Omental fat pad (tissue), 4 donors: ENCODE measurements around the gene CEP95. TPM values are rescaled to one million over a fixed set of nuclear protein-coding genes. Genes with fewer than 3 reads are reported as not detected.

ENCODE experiments used
- ATAC-seq: fragments of 150-250 bp; one replicate; pipeline ENCODE4 v1.9.1; 2016; ENCODE audit warnings: mild to moderate bottlenecking, moderate library complexity; ENCODE audit not compliant: low FRiP score
- DNase-seq: peaks from one replicate; pipeline ENCODE4 v3.0.0-alpha.2; 2019; ENCODE audit warnings: low spot score
- CTCF ChIP-seq, 3 donors: fragments of 450-650 bp; IDR thresholded peaks; one replicate each; pipeline ENCODE4 v1.5.1; 2016 to 2017; ENCODE audit warnings: antibody characterized with exemption in 3 of 3, mild to moderate bottlenecking in 3 of 3, moderate library complexity in 2 of 3
- total RNA-seq, 4 donors: library from RNA; depleted of rRNA; stranded (reverse); fragments of >200 nt; gene quantifications; one replicate each; pipeline ENCODE4 v1.1.0, GENCODE V29; 2016

Gene CEP95
- total RNA-seq, 4 donors from 2014 or later: 30.4 to 60.5 (median 41.3) TPM

DNA sequence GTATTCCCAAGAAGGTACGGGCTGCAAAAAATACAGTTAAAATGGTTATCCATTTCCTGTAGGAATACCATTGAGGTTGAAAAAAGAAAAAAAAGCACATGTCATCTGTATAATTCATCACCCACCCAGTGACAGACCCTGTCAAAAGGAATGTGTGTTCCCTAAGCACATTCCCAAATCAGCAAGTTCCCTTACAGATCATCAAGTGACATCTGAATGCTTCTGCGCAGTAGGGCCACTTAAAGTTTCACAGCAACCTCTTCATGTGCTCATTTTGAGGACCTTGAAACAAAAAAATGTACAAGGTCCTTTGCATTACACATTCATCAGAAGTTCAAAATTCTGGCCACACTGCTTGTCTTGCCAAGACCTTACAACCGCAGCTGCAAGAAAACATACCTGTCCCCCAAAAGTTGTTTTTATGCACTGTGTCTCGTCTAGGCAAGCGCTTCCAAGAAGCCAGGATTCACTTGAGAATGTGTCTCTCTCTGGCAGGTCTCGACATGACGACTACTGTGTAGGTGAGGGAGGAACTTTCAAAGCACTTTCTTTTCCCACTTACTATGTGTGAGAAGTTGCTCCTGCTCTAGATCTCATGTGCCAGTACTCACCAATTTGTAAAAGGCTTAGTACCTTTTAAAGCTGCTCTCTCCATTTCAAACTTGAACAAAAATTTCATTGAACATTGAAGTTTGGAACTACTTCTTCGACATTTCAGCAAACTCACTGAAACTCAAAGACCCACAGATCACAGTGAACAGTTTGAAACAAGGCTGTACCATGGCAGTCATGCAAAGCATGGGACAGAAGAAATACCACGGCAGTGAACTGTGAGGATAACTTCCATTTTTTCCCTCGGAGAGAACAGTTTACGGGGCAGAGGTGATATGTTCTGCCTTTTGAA is 5.7 kb upstream of the CEP95 start:
- no peak for DNase-seq
- TF ChIP-seq CTCF (IDR thresholded peaks at IDR 0.05): no peak
- no peak for ATAC-seq

DNA sequence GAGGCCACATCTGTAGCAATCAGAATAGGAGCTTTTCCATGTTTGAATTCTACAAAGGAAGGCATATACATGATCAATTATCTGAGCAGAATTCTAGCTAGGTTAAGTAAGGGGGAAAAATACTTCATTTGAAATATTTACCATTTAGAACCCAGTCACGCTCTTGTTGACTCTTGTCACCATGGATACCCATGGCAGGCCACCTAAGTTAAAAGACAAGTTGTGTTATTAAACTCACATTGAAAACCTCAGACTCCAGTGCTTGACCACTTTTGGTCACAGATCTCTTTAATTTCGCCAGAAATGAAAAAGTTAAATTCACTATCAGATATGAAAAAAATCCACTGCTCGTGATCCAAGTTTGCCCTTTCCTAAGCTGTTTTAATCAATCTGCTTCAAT is 4.8 kb upstream of the CEP95 start:
- DNase-seq (no peak), ATAC-seq (no peak)
- TF ChIP-seq CTCF (IDR thresholded peaks at IDR 0.05): no peak

GRCh38 chr17:64502809-64503208 is 4.0 kb upstream of the CEP95 start:
- DNase-seq (no peak), ATAC-seq (no peak)
- no peak for TF ChIP-seq CTCF (IDR thresholded peaks at IDR 0.05)

DNA sequence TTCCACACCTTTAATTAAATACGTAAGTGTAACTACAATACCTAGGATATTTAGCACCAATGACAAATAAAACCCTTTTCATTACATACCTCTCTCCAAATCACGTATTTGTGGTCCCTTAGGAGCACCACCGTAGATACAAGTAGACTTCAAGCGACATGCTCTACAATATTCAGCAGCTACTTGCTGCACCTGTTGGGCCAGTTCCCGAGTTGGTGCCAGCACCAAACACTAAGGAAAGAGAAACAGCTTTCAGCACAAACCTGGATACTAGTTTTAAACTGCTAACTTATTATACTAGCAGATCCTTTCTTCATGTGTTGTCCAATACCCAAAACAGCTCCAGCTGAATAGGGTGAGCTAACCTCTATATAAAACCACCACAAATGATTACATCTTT is 3.4 kb upstream of the CEP95 start:
- DNase-seq: no peak
- ATAC-seq: no peak
- no peak for TF ChIP-seq CTCF (IDR thresholded peaks at IDR 0.05)

DNA sequence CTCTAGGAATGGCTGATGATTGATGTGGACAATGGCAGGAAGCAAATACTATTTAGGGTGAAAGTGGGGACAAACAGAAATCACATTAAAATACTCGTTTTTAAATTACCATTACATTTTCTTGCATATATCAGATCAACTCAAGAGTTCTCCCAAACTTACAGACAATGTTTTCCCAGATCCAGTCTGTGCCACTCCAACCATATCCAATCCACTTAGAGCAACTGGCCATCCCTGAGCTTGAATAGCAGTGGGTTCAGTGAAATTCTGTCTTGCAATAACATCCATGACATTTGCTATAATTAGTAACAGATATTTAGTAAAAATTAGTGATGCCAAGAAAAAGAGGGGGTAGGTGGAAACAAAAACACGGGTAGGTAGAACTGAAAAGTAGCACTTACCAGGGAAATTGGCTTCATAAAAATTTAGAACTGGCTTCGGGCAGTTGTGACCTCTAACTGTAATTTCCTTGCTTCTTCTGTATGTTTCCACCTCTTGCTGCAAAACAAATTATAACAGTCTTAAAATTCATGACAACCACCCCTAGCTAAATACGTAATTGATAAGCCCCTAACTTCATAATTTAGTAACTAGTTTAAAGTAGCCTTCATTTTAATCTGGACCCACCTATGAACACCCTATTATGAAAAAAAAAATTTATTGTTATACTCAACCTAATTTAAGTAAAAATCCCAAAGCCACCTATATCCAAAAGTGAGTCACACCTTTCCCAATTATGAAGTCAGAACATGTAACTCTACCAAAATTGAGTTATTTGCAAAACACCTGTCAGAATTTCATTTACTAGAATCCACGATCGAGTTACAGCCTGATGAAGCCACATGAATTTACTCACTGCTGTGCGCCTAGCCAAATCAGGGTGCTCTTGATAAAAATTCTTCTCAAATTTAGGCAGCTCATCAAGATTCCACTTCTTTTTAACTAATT is 2.7 kb upstream of the CEP95 start:
- TF ChIP-seq CTCF (IDR thresholded peaks at IDR 0.05): no peak
- ATAC-seq (no peak), DNase-seq (no peak)

DNA sequence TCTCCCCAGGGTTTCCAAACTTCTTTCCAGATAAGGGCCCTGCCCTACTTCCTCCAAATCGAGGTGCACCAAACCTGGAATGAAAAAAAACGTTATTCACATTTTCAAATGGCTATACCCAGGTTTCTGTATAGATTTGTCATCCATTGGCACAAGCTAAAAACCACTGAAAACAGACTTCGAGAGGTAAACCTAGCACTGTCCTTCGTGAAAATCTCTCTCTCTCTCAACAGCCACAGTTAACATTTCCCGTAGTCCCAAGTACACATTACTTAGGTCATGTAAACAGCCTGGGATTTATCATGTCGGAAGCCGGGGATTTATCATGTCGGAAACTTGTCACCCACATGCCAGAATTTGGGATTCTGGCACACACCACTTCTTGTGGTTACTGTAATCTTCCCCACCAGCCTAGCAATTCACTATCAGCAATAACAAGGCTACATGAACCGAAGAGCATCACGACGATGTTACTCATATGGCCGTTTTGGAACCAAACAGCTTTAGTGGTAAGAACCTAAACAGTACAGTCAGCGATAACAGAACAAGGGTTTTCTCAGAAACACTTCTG is 1.9 kb upstream of the CEP95 start:
- no peak for TF ChIP-seq CTCF (IDR thresholded peaks at IDR 0.05)
- no peak for ATAC-seq
- no peak for DNase-seq
